Endothelial cell (in vitro differentiated cells): ENCODE measurements around the gene ZNF213. TPM values are rescaled to one million over a fixed set of nuclear protein-coding genes. Genes with fewer than 3 reads are reported as not detected.

Experiments used
- DNase-seq: peaks from one replicate; pipeline ENCODE4 v3.0.0; 2021; ENCODE audit warnings: low spot score
- H3K27ac Mint-ChIP-seq: one replicate; pipeline ENCODE4 v1.8.0; 2021; ENCODE audit warnings: mixed read lengths, inconsistent platforms; ENCODE audit not compliant: unreplicated experiment
- H3K27me3 Mint-ChIP-seq: one replicate; pipeline ENCODE4 v1.8.0; 2021; ENCODE audit warnings: mild to moderate bottlenecking, moderate library complexity, mixed read lengths, inconsistent platforms; ENCODE audit not compliant: unreplicated experiment
- H3K36me3 Mint-ChIP-seq: one replicate; pipeline ENCODE4 v1.8.0; 2021; ENCODE audit warnings: mild to moderate bottlenecking, low read depth, mixed read lengths, inconsistent platforms; ENCODE audit not compliant: unreplicated experiment
- H3K4me1 Mint-ChIP-seq: one replicate; pipeline ENCODE4 v1.8.0; 2021; ENCODE audit warnings: mild to moderate bottlenecking, mixed read lengths, inconsistent platforms; ENCODE audit not compliant: unreplicated experiment
- H3K4me3 Mint-ChIP-seq: one replicate; pipeline ENCODE4 v1.8.0; 2021; ENCODE audit warnings: mild to moderate bottlenecking, mixed read lengths, inconsistent platforms; ENCODE audit not compliant: unreplicated experiment
- H3K9me3 Mint-ChIP-seq: one replicate; pipeline ENCODE4 v1.8.0; 2021; ENCODE audit warnings: mixed read lengths, inconsistent platforms; ENCODE audit not compliant: unreplicated experiment
- CTCF ChIP-seq: fragments of 200-600 bp; sonication (generic); IDR thresholded peaks from one replicate; pipeline ENCODE4 v1.5.0; 2021; ENCODE audit warnings: antibody characterized with exemption; ENCODE audit not compliant: unreplicated experiment
- total RNA-seq: library from RNA; stranded (reverse); fragmentation: NEBNext Ultra II Directional; extraction: Animal tissue kit (Norgen Biotek cat#: 25700); gene quantifications from one replicate; pipeline ENCODE4 v1.2.1, GENCODE V29; 2021; ENCODE audit not compliant: unreplicated experiment

Gene ZNF213
- total RNA-seq, 1 donor from 2014 or later: 10.1 TPM

GRCh38 chr16:3145151-3145550, 10.3 kb downstream of the ZNF213 start:
- DNase-seq: no peak
- Mint-ChIP-seq H3K9me3 (no peaks in the 10 kb centered on the region), H3K4me3 (no peak overlapping the region), H3K36me3 (peaks cover 10% of the 10 kb centered on the region), H3K27ac (peak overlapping the region; percentile 61), H3K27me3 (peaks cover 21% of the 10 kb centered on the region), H3K4me1 (no peaks in the 10 kb centered on the region)
- TF ChIP-seq CTCF: no peak

GRCh38 chr16:3145660-3146059, 10.8 kb downstream of the ZNF213 start:
- Mint-ChIP-seq H3K36me3 (peaks cover 10% of the 10 kb centered on the region), H3K4me1 (no peaks in the 10 kb centered on the region), H3K9me3 (no peaks in the 10 kb centered on the region), H3K27ac (no peak overlapping the region), H3K4me3 (no peak overlapping the region), H3K27me3 (peaks cover 23% of the 10 kb centered on the region)
- no peak for DNase-seq
- TF ChIP-seq CTCF: no peak

- no peak for DNase-seq
- Mint-ChIP-seq H3K4me1 (peaks cover 5% of the 10 kb centered on the region), H3K9me3 (no peaks in the 10 kb centered on the region)
Measured at GRCh38 chr16:3147046-3147756, 12.4 kb downstream of the ZNF213 start.

GRCh38 chr16:3147757-3148104, 12.9 kb downstream of the ZNF213 start:
- no peaks in the 10 kb centered on the region for H3K9me3 Mint-ChIP-seq
- H3K4me1 Mint-ChIP-seq: peaks cover 10% of the 10 kb centered on the region
- no peak overlapping the region for H3K27ac Mint-ChIP-seq
- peaks cover 29% of the 10 kb centered on the region for H3K27me3 Mint-ChIP-seq
- TF ChIP-seq CTCF: no peak
- peaks cover 9% of the 10 kb centered on the region for H3K36me3 Mint-ChIP-seq
- no peak overlapping the region for H3K4me3 Mint-ChIP-seq
- no peak for DNase-seq

More at GRCh38 chr16:3147046-3147756, 12.4 kb downstream of the ZNF213 start:
- no peak overlapping the region for H3K4me3 Mint-ChIP-seq
- no peak overlapping the region for H3K27ac Mint-ChIP-seq
- H3K36me3 Mint-ChIP-seq: peaks cover 9% of the 10 kb centered on the region
- H3K27me3 Mint-ChIP-seq: peaks cover 27% of the 10 kb centered on the region
- no peak for TF ChIP-seq CTCF
